Activated B cell treated with CpG ODN at 0.5 μM for 24 hours (primary cell): ENCODE data around the gene PHKA2. TPM values are rescaled to one million over a fixed set of nuclear protein-coding genes. Genes with fewer than 3 reads are reported as not detected.

Experiments
- ATAC-seq: fragments of 200-7000 bp; cut with Tn5 transposase; one replicate; pipeline ENCODE4 v1.10.0; 2021; ENCODE audit warnings: low read depth, mild to moderate bottlenecking, moderate library complexity
- CTCF ChIA-PET: fragments of 350-600 bp; sonication (Branson Sonifier 250); formaldehyde crosslinking; loops from one replicate; lab custom pipeline; 2021; ENCODE audit warnings: antibody characterized with exemption; lab: Charles Lee
- POLR2A ChIA-PET: fragments of 350-600 bp; sonication (Branson Sonifier 250); formaldehyde crosslinking; loops from one replicate; lab custom pipeline; 2021; ENCODE audit warnings: antibody characterized with exemption; lab: Charles Lee
- DNase-seq: peaks from one replicate; pipeline ENCODE4 v3.0.0; 2022
- H3K27ac Mint-ChIP-seq: one replicate; pipeline ENCODE4 v1.8.0; 2020; ENCODE audit warnings: mixed read lengths
- H3K27me3 Mint-ChIP-seq: one replicate; pipeline ENCODE4 v1.8.0; 2021; ENCODE audit warnings: mixed read lengths
- H3K36me3 Mint-ChIP-seq: one replicate; pipeline ENCODE4 v1.8.0; 2021; ENCODE audit warnings: low read depth, mixed read lengths
- H3K4me1 Mint-ChIP-seq: one replicate; pipeline ENCODE4 v1.8.0; 2021; ENCODE audit warnings: mixed read lengths
- H3K4me3 Mint-ChIP-seq: one replicate; pipeline ENCODE4 v1.8.0; 2020; ENCODE audit warnings: mild to moderate bottlenecking, mixed read lengths
- H3K9me3 Mint-ChIP-seq: one replicate; pipeline ENCODE4 v1.8.0; 2020; ENCODE audit warnings: mixed read lengths
- intact Hi-C: fragments of 100-400 bp; cut with micrococcal nuclease; formaldehyde crosslinking; loops from one replicate; pipeline ENCODE4 v1.15.1; 2024
- total RNA-seq: library from RNA; stranded (reverse); gene quantifications from 2 replicates; pipeline ENCODE4 v1.2.3, GENCODE V29; 2022
- TF ChIP-seq, protein P1 (sequence below): fragments of 200-600 bp; IDR thresholded peaks from one replicate; pipeline ENCODE4 v1.8.0; 2022; ENCODE audit warnings: antibody characterized with exemption, mild to moderate bottlenecking

PHKA2 gene
- total RNA-seq, 1 donor from 2014 or later, result 41.9 TPM

DNA sequence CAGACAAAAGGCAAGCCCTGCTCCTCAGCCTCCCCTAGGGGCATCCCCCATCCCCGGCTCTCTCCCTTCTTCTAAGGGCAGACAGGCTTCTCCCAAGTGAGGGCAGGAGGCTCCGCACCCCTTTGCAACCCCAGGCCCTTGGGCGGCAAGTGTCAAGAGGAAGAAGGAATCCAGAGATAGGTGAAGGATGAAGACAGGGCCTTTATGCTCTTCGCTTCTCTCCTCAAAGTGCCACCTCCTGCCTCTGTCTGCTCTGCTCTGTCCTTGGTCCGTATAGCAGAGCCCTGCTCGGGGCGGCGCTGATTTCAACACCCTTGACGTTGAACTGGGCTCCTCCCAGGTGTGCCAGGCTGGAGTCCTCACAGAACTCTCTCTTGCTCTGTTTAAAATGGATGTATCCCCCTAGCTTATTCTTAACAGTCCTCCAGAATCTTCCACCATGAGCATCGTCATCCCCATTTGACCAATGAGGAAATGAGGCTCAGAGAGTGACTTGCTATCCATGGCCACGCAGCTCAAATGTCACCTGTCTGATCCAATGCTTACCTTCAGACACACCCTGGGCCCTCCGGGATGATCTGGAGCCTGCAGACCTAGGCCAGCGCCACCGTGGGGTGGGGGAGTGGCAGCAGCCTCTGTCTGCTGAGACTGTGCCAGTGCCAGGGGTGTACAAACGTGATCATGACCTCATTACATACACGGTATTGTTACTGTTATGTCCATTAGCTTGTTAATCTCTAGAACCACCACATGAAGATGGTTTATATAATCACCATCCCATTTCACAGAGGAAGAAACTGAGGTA lies 99.8 kb downstream of the PHKA2 start:
- no peak overlapping the region for H3K4me3 Mint-ChIP-seq
- peaks cover 25% of the 10 kb centered on the region for H3K4me1 Mint-ChIP-seq
- no peak for DNase-seq
- no peak for ATAC-seq
- ChIA-PET POLR2A (no interaction called here), CTCF (no interaction called here)
- no peaks in the 10 kb centered on the region for H3K27me3 Mint-ChIP-seq
- H3K27ac Mint-ChIP-seq, result no peak overlapping the region
- intact Hi-C loops, result loop anchor here (10.0 kb wide), 1 partner anchor 1149 kb away; the partner anchor contains the start of gene SCML1
- no peaks in the 10 kb centered on the region for H3K9me3 Mint-ChIP-seq
- TF ChIP-seq, protein P1, sequence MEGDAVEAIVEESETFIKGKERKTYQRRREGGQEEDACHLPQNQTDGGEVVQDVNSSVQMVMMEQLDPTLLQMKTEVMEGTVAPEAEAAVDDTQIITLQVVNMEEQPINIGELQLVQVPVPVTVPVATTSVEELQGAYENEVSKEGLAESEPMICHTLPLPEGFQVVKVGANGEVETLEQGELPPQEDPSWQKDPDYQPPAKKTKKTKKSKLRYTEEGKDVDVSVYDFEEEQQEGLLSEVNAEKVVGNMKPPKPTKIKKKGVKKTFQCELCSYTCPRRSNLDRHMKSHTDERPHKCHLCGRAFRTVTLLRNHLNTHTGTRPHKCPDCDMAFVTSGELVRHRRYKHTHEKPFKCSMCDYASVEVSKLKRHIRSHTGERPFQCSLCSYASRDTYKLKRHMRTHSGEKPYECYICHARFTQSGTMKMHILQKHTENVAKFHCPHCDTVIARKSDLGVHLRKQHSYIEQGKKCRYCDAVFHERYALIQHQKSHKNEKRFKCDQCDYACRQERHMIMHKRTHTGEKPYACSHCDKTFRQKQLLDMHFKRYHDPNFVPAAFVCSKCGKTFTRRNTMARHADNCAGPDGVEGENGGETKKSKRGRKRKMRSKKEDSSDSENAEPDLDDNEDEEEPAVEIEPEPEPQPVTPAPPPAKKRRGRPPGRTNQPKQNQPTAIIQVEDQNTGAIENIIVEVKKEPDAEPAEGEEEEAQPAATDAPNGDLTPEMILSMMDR, result no peak
- H3K36me3 Mint-ChIP-seq, result peaks cover 3% of the 10 kb centered on the region

DNA sequence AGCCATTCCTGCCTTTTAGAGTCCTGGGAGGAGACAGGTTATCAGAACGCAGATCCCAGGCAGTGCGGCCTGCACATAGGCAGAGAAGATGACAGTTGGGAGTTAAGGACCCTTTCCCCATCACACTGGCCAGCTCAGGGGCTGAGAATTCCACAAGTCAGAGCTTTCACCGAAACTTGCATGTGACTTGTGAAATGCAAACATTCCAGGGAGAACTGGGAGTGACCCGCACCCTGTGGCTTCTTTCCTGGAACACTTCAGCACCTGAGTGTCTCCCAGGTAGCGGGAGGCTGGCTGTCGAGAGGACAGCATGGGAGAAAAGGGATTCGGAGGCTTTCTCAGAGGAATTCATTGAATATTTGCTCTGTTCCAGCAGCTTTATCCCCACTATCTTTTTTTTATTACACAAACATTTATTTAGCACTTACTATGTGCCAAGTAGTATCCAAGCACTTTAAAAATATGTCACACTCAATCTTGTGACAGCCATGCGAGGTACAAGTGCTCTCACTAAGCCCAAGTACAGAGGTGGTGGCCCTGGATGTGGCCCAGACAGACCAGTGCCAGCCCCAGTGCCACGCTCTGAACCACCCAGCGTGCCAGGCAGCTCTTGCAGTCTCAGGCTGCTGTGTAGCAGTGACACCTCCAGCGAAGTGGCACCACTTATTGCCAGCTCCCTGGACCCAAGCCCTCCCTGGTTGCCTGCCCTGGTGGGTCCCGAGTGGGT lies 100.5 kb downstream of the PHKA2 start:
- intact Hi-C loops, result loop anchor here (10.0 kb wide), 1 partner anchor 1149 kb away; the partner anchor contains the start of gene SCML1
- Mint-ChIP-seq H3K4me1 (peaks cover 25% of the 10 kb centered on the region), H3K4me3 (no peak overlapping the region), H3K27me3 (no peaks in the 10 kb centered on the region), H3K36me3 (peaks cover 3% of the 10 kb centered on the region), H3K27ac (no peak overlapping the region), H3K9me3 (no peaks in the 10 kb centered on the region)
- CTCF ChIA-PET, result no interaction called here
- POLR2A ChIA-PET, result no interaction called here
- ATAC-seq (no peak), DNase-seq (no peak)
- TF ChIP-seq, protein P1, result no peak

DNA sequence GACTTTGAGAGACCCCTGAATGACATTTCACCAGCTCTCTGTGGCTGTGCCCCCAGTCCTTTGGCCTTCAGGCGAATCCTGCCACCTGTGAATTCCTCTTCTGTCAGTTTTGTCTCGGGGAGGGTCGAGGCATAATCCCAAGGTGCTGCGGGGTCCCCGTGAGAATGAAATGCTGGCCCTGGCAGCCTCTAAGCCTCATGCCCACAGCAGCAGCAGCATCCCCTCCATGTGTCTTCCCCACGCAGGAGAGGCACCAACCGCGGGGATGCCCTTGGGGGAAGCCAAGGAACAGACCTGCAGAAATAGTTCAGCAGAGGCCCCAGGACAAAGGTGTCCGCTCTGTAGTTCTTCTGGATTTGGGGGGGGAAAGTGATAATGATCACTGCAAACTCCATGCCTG lies 104.8 kb downstream of the PHKA2 start:
- CTCF ChIA-PET, result no interaction called here

DNA sequence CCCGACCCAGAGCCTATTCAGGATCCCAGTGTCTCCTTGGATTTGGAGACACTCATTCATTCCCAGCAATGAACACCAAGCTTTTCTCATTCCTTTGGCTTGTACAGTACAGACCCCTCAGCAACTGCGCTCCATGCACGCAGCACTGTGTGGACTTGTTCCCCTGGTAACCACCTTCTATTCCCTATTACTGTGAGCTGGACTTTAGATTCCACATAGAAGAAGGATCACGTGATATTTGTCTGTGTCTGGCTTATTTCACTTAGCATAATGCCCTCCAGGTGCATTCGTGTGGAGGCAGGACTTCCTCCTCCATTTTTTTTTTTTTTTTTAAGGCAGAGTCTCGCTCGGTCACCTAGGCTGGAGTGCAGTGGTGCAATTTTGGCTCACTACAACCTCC lies 106.4 kb downstream of the PHKA2 start:
- POLR2A ChIA-PET, result no interaction called here
- ATAC-seq, result no peak
- CTCF ChIA-PET, result no interaction called here
- no peak overlapping the region for H3K27ac Mint-ChIP-seq
- no peaks in the 10 kb centered on the region for H3K27me3 Mint-ChIP-seq
- intact Hi-C loops, result no loop called here
- TF ChIP-seq, protein P1, result no peak
- no peaks in the 10 kb centered on the region for H3K36me3 Mint-ChIP-seq
- no peak overlapping the region for H3K4me3 Mint-ChIP-seq
- no peaks in the 10 kb centered on the region for H3K9me3 Mint-ChIP-seq
- DNase-seq, result no peak
- H3K4me1 Mint-ChIP-seq, result no peaks in the 10 kb centered on the region

More for the DNA sequence above, 104.8 kb downstream of the PHKA2 start:
- TF ChIP-seq, protein P1, result no peak
- no peak for DNase-seq
- H3K27ac Mint-ChIP-seq, result no peak overlapping the region
- H3K9me3 Mint-ChIP-seq, result no peaks in the 10 kb centered on the region
- POLR2A ChIA-PET, result no interaction called here
- H3K4me3 Mint-ChIP-seq, result no peak overlapping the region
- H3K27me3 Mint-ChIP-seq, result no peaks in the 10 kb centered on the region
- intact Hi-C loops, result no loop called here
- no peaks in the 10 kb centered on the region for H3K36me3 Mint-ChIP-seq
- H3K4me1 Mint-ChIP-seq, result no peaks in the 10 kb centered on the region
- ATAC-seq, result no peak

DNA sequence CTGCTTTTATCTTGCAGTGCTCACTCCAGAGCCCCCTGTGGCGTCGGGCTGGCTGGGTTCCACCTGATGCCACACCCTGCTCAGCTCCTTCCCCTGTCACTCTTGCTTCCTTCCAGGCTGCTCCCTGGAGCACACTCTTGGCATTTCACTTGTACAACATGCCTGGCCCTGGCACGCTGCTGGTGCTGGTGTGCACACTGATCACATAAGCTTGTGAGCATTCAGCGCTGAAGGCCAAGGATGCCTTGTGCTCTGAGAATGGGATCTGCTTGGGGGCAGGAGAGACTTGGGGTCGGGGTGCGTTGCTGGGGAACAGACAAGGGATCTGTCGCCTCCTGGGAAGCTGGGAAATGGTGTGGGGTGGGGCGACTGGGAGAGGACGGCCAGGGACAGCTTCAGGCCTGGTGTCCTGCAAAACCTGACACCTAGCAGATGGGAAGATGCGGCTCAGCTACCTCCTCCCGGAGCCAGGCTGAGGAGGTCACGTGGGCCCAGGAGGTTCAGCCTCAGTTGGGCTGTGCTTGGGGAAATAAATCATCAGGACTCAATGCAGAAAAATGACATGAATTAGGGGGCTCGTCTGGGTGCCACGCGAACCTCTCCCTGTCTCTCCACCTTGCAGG lies 108.5 kb downstream of the PHKA2 start:
- H3K27ac Mint-ChIP-seq, result no peak overlapping the region
- TF ChIP-seq, protein P1, result no peak
- intact Hi-C loops, result no loop called here
- H3K9me3 Mint-ChIP-seq, result no peaks in the 10 kb centered on the region
- no peak for DNase-seq
- H3K4me1 Mint-ChIP-seq, result no peaks in the 10 kb centered on the region
- no peak overlapping the region for H3K4me3 Mint-ChIP-seq
- no peak for ATAC-seq
- CTCF ChIA-PET, result no interaction called here
- H3K36me3 Mint-ChIP-seq, result no peaks in the 10 kb centered on the region
- POLR2A ChIA-PET, result no interaction called here
- no peaks in the 10 kb centered on the region for H3K27me3 Mint-ChIP-seq
